ENCODE measurements around the gene GSTK1. TPM values are rescaled to one million over a fixed set of nuclear protein-coding genes. Genes with fewer than 3 reads are reported as not detected.

The GSTK1 gene
- total and polyA plus RNA-seq, 10 of the 15 experiments (the other 5 are each of a cell fraction or from before 2014, with no cell fraction given) = 76.2 to 166 (median 127) TPM

DNA sequence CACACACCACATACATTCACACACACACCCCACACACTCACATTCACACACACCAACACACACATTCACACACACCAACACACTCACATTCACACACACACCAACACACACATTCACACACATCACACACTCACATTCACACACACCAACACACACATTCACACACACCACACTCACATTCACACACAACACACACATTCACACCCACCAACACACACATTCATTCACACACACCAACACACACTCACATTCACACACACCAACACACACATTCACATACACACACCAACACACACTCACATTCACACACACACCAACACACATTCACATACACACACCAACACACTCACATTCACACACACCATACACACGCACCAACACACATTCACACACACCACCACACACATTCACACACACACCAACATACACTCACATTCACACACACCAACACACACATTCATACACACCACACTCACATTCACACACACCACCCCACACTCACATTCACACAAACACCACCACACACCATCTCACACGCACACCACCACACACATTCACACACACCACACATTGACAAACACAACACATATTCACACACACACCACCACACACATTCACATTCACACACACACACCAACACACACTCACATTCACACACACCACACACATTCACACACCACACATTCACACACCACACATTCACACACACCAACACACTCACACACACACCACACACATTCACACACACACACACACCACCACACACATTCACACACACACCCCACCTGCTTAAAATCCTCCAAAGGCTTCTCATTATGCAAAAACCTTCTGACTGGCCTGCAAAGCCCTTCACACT is 32.4 kb upstream of the GSTK1 start:
- ChIA-PET POLR2A (no interaction called here), SMC1A (ENCODE audit: uncharacterized antibody, unreplicated experiment) (no interaction called here), CTCF (interaction anchor here (1.4 kb wide), 1 partner anchor 16 kb away, joined by 4 read pairs; no protein-coding TSS in a partner anchor), RAD21 (ENCODE audit: unreplicated experiment) (no interaction called here)
- Histone ChIP-seq H3K9ac (ENCODE audit: control insufficient read depth, insufficient read depth, low read length) (no peak overlapping the region), H3K9me3 (replicated peaks; ENCODE audit: control insufficient read depth, insufficient read depth, low read length) (no peaks in the 10 kb centered on the region), H3K4me3 (no peak overlapping the region), H3K36me3 (ENCODE audit: control insufficient read depth in 2 of 2, insufficient read depth in 2 of 2, low read length in 1 of 2) (no peaks in the 10 kb centered on the region), H2AFZ (ENCODE audit: control insufficient read depth, low read depth, low read length) (no peak overlapping the region), H3K79me2 (ENCODE audit: control insufficient read depth, insufficient read depth, low read length) (no peaks in the 10 kb centered on the region), H3K4me1 (ENCODE audit: control insufficient read depth, insufficient read depth, low read length) (no peaks in the 10 kb centered on the region), H3K27ac (ENCODE audit: control insufficient read depth, insufficient read depth) (no peak overlapping the region), H4K20me1 (ENCODE audit: control insufficient read depth, insufficient read depth) (no peaks in the 10 kb centered on the region), H3K4me2 (ENCODE audit: control insufficient read depth, insufficient read depth) (no peak overlapping the region), H3K27me3 (replicated peaks in 1 of 2; ENCODE audit: control insufficient read depth in 2 of 2, insufficient read depth in 2 of 2, low read length in 1 of 2) (no peaks in the 10 kb centered on the region)
- in situ Hi-C loops (cut with MboI) = no loop called here
- no TSS peak for BruUV-seq (replicated peaks)
- FAIRE-seq (peak; percentile 18), ATAC-seq (no peak), DNase-seq (ENCODE audit: low read depth, low spot score) (no peak)
- intact Hi-C loops (cut with micrococcal nuclease; ENCODE audit: unreplicated experiment) = no loop called here
- TF ChIP-seq RFX5 (IDR thresholded peaks at IDR 0.05; ENCODE audit: low read depth, low read length) (no peak), FOXK2 (IDR thresholded peaks at IDR 0.05) (no peak), ZSCAN29 (IDR thresholded peaks at IDR 0.05) (no peak), PKNOX1 (IDR thresholded peaks at IDR 0.05) (no peak), PML (IDR thresholded peaks at IDR 0.05; ENCODE audit: low read length) (no peak), SP1 (IDR thresholded peaks at IDR 0.05; ENCODE audit: low read depth, low read length) (no peak), TCF3 (IDR thresholded peaks at IDR 0.05; ENCODE audit: borderline replicate concordance, insufficient read depth, low read depth, low read length) (no peak), PAX8 (IDR thresholded peaks at IDR 0.05) (no peak), EED (IDR thresholded peaks at IDR 0.05; ENCODE audit: low read depth) (no peak), NR2F1 (conservative IDR thresholded peaks at IDR 0.05) (no peak)
- TF ChIP-seq, protein P1, sequence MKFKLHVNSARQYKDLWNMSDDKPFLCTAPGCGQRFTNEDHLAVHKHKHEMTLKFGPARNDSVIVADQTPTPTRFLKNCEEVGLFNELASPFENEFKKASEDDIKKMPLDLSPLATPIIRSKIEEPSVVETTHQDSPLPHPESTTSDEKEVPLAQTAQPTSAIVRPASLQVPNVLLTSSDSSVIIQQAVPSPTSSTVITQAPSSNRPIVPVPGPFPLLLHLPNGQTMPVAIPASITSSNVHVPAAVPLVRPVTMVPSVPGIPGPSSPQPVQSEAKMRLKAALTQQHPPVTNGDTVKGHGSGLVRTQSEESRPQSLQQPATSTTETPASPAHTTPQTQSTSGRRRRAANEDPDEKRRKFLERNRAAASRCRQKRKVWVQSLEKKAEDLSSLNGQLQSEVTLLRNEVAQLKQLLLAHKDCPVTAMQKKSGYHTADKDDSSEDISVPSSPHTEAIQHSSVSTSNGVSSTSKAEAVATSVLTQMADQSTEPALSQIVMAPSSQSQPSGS (IDR thresholded peaks at IDR 0.05; ENCODE audit: low read length) = no peak
- WGBS (ENCODE audit: insufficient coverage, insufficient replicate concordance, low lambda C conversion rate, missing lambda C conversion rate) = 80% methylated on average over 2 of the region's 2 CpGs
